Measurements from ENCODE around the gene CEP41.

DNA sequence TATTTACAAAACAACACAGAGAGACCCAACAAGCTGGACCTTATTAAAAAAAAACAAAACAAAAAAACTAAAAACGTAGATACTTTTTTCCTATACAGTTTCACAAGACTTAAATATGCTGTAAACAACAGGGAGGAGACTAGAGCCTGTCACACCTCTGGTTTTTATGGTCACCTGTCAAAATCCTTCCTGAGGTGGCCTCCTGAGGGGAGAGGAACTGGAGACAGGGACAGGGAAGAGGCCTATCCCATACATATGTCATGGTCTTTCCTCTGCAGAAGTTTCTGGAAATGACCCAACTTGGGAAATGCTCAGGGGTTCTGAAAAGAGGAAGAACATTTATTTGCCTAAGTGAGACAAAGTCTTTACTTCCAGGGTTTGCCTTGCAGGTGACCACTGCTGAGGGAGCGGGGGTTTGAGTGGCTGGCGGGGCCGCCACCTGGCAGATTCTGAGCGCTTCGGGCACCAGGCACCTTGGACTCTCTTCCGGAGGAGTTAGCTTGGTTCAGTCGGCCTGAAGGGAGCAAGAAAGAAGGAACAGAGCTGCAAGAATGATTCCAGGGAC, 42.2 kb downstream of the CEP41 start:
- TF ChIP-seq KDM1A (IDR thresholded peaks at IDR 0.05; ENCODE audit: borderline replicate concordance) (no peak), EGR1 (IDR thresholded peaks at IDR 0.05; ENCODE audit: borderline replicate concordance in 1 of 2, low read depth in 2 of 2, low read length in 2 of 2) (no peak), NFIC (IDR thresholded peaks at IDR 0.05; ENCODE audit: low read depth, low read length) (no peak), YY1 (IDR thresholded peaks at IDR 0.05; ENCODE audit: low read depth, low read length) (no peak)
- TF ChIP-seq, protein P1, sequence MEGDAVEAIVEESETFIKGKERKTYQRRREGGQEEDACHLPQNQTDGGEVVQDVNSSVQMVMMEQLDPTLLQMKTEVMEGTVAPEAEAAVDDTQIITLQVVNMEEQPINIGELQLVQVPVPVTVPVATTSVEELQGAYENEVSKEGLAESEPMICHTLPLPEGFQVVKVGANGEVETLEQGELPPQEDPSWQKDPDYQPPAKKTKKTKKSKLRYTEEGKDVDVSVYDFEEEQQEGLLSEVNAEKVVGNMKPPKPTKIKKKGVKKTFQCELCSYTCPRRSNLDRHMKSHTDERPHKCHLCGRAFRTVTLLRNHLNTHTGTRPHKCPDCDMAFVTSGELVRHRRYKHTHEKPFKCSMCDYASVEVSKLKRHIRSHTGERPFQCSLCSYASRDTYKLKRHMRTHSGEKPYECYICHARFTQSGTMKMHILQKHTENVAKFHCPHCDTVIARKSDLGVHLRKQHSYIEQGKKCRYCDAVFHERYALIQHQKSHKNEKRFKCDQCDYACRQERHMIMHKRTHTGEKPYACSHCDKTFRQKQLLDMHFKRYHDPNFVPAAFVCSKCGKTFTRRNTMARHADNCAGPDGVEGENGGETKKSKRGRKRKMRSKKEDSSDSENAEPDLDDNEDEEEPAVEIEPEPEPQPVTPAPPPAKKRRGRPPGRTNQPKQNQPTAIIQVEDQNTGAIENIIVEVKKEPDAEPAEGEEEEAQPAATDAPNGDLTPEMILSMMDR (IDR thresholded peaks at IDR 0.05 in 2 of 3, conservative IDR thresholded peaks at IDR 0.05 in 1 of 3; ENCODE audit: control insufficient read depth in 2 of 3, extremely low read depth in 1 of 3, insufficient read depth in 1 of 3, low read depth in 3 of 3, low read length in 3 of 3), result no peak

Measured in GM12878 (cell line).